ENCODE measurements around the gene COL8A1. TPM values are rescaled to one million over a fixed set of nuclear protein-coding genes. Genes with fewer than 3 reads are reported as not detected.

Gene COL8A1
- total and polyA plus RNA-seq, 9 of the 15 experiments (the other 6 are each of a cell fraction or from before 2014, with no cell fraction given): 0.07 TPM; not detected in 8

- Histone ChIP-seq H4K20me1 (replicated peaks; ENCODE audit: control insufficient read depth, insufficient read depth, low read length) (no peaks in the 10 kb centered on the region), H3K27me3 (ENCODE audit: control insufficient read depth in 2 of 2, insufficient read depth in 2 of 2, low read length in 2 of 2) (no peaks in the 10 kb centered on the region), H3K9ac (ENCODE audit: insufficient read depth in 1 of 2, low read depth in 2 of 2, low read length in 2 of 2) (no peak overlapping the region), H3K4me3 (no peak overlapping the region), H2AFZ (ENCODE audit: low read depth, low read length) (no peak overlapping the region), H3K4me2 (ENCODE audit: insufficient read depth, low read length) (no peak overlapping the region), H3K9me1 (ENCODE audit: control insufficient read depth, insufficient read depth, low read length) (no peaks in the 10 kb centered on the region), H3K27ac (ENCODE audit: extremely low read depth, low read depth, low read length) (no peak overlapping the region), H3K4me1 (replicated peaks in 1 of 2; ENCODE audit: control insufficient read depth in 2 of 2, insufficient read depth in 2 of 2, low read length in 2 of 2) (no peaks in the 10 kb centered on the region), H3K36me3 (ENCODE audit: control insufficient read depth, insufficient read depth, low read length) (no peaks in the 10 kb centered on the region), H3K9me3 (replicated peaks; ENCODE audit: control insufficient read depth, insufficient read depth, low read depth, low read length) (no peaks in the 10 kb centered on the region), H3K79me2 (ENCODE audit: control insufficient read depth, insufficient read depth, low read length) (no peaks in the 10 kb centered on the region)
- intact Hi-C loops (cut with micrococcal nuclease) (no loop called here), in situ Hi-C loops (cut with MboI) (no loop called here)
- FAIRE-seq: no peak
- no peak for ATAC-seq
- CTCF ChIA-PET (ENCODE audit: low intra/inter-chr PET ratio): no interaction called here
- 5% methylated on average over 4 of the region's 4 CpGs for WGBS (ENCODE audit: insufficient coverage, low coverage, missing lambda C conversion rate)
- no peak for TF ChIP-seq CBX5 (IDR thresholded peaks at IDR 0.05; ENCODE audit: borderline replicate concordance, low read depth)
- no peak for TF ChIP-seq CSDE1 (IDR thresholded peaks at IDR 0.05)
- no peak for TF ChIP-seq ZBTB1 (CRISPR knock-in tag; IDR thresholded peaks at IDR 0.05; ENCODE audit: borderline replicate concordance, low read depth)
- no peak for TF ChIP-seq U2AF2 (optimal IDR thresholded peaks at IDR 0.05; ENCODE audit: low read depth, low read length)
- no peak for TF ChIP-seq COPS2 (conservative IDR thresholded peaks at IDR 0.05)
- no peak for TF ChIP-seq TAF15 (IDR thresholded peaks at IDR 0.05; ENCODE audit: low read depth, low read length)
- TF ChIP-seq ZNF395 (CRISPR knock-in tag; IDR thresholded peaks at IDR 0.05): no peak
- no peak for TF ChIP-seq HNRNPK (IDR thresholded peaks at IDR 0.05; ENCODE audit: low read depth, low read length, poor library complexity, severe bottlenecking)
- no peak for TF ChIP-seq HNRNPLL (IDR thresholded peaks at IDR 0.05; ENCODE audit: low read depth, low read length, poor library complexity, severe bottlenecking)
- no peak for TF ChIP-seq FOXK2 (conservative IDR thresholded peaks at IDR 0.05 in 1 of 2, IDR thresholded peaks at IDR 0.05 in 1 of 2; ENCODE audit: low read depth in 2 of 2)
- TF ChIP-seq POLR3G (IDR thresholded peaks at IDR 0.05; ENCODE audit: extremely low read depth, insufficient read length, insufficient replicate concordance): no peak
- TF ChIP-seq TEAD1 (CRISPR knock-in tag; IDR thresholded peaks at IDR 0.05): no peak
- TF ChIP-seq CHD4 (IDR thresholded peaks at IDR 0.05; ENCODE audit: insufficient read depth, insufficient replicate concordance, low read depth, low read length, poor library complexity, severe bottlenecking): no peak
- no peak for TF ChIP-seq CC2D1A (IDR thresholded peaks at IDR 0.05)
- TF ChIP-seq RUNX1 (IDR thresholded peaks at IDR 0.05; ENCODE audit: low read depth): no peak
- TF ChIP-seq MIER1 (IDR thresholded peaks at IDR 0.05; ENCODE audit: low read depth): no peak
- TF ChIP-seq BCL6 (CRISPR knock-in tag; IDR thresholded peaks at IDR 0.05): no peak
- no peak for TF ChIP-seq ZNF174 (CRISPR knock-in tag; IDR thresholded peaks at IDR 0.05)
- TF ChIP-seq SMARCC2 (IDR thresholded peaks at IDR 0.05; ENCODE audit: low read depth): no peak
- TF ChIP-seq FOSL1 (tag; conservative IDR thresholded peaks at IDR 0.05): no peak
- BruUV-seq (replicated peaks): no TSS peak
- POLR2A ChIA-PET: no interaction called here
- no peak for DNase-seq (ENCODE audit: extremely low read depth in 1 of 4, low spot score in 3 of 4)
Observed at GRCh38 chr3:99625643-99626416, 12.6 kb upstream of the COL8A1 start.
